Activated CD4-positive, alpha-beta T cell treated with anti-CD3 and anti-CD28 coated beads, Interleukin-2, amount 50 U/mL, for 16 hours (primary cell): ENCODE results near the gene IL17RA.
"Not testable (repeated sequence)": the region's sequence is repeated elsewhere in the genome, so short reads cannot be mapped to it uniquely, and the experiment has no call there.

Experiments used
- DNase-seq: peaks from one replicate; pipeline ENCODE4 v3.0.0-alpha.2; 2020

The IL17RA gene

GRCh38 chr22:17130199-17130598 lies 45.4 kb downstream of the IL17RA start:
- DNase-seq, result no peak

DNA sequence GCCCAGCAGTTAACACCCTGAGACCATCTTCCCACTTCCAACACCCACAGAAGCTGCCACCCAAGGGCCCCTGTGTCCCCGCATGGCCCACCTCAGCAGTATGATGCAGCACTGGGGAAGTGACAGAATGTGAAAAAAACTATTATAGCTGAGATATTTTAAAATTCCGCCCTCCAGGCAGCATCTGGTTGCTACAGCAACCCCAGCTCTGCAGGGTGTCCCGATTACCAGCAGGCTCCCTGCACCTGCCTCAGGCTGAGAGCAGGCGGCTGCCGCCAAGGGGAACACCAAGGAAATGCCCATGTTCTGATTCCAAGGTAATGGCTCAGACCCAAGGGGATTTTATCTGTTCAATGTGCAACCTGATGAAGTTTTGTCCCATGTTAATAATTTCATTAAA lies 46.9 kb downstream of the IL17RA start:
- DNase-seq, result no peak

- DNase-seq, result no peak
Measured at GRCh38 chr22:17132112-17132511, 47.3 kb downstream of the IL17RA start.

GRCh38 chr22:17133137-17133536 lies 48.3 kb downstream of the IL17RA start:
- no peak for DNase-seq

- DNase-seq, result no peak
Measured at GRCh38 chr22:17135153-17135760, 50.5 kb downstream of the IL17RA start.

GRCh38 chr22:17137170-17137569 lies 52.4 kb downstream of the IL17RA start:
- DNase-seq, result no peak

DNA sequence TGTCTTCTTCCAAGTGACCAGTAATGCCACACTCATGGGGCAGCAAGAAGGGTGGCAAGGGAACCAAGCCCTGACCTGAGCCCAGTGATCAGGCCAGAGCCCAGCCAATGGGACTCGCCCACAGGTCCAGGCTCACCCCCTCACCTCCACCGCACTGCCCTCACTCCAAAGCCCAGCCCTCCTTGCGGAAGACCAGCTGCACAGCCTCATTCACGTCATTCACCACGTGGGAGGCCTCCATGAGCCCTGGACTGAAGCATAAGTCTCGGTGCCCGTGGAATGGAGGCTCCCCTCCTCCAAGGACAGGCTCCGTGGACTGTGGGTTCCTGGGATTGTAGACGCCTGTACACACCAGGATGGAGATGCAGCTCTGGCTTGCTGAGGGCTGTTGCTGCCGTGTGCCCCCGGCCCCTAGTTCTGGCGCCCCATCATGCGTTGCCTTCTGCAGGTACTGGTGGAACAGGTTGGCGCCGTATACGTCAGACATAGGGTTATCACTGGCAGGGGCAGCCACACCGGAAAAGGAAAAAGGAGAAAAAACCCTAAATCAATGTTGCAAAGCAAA lies 53.1 kb downstream of the IL17RA start:
- DNase-seq, result no peak

- no peak for DNase-seq
Measured at GRCh38 chr22:17138513-17138912, 53.7 kb downstream of the IL17RA start.

DNA sequence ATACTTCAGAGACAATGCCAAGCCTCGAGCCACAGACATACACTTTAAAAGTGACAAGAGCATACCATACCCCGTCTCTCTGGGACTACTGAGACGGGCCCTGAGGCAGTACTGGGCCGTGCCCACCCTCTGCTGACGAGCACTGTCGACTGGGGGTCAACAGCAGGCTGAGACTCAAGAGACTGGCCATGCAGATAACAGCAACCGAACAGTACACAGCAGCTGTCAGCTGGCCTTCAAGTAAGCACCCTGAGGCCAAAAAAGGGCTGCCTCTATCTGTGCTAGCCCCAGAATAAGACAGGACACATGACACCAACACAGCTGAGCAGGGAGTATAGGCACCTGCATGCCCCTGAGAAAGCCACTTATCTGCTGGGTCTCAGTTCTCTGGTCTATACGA lies 55.2 kb downstream of the IL17RA start:
- DNase-seq, result no peak

- no peak for DNase-seq
Measured at GRCh38 chr22:17140826-17141766, 56.3 kb downstream of the IL17RA start.

- DNase-seq, result no peak
Measured at GRCh38 chr22:17143101-17143500, 58.3 kb downstream of the IL17RA start.

- DNase-seq, result no peak
Measured at GRCh38 chr22:17143826-17144225, 59.0 kb downstream of the IL17RA start.

DNA sequence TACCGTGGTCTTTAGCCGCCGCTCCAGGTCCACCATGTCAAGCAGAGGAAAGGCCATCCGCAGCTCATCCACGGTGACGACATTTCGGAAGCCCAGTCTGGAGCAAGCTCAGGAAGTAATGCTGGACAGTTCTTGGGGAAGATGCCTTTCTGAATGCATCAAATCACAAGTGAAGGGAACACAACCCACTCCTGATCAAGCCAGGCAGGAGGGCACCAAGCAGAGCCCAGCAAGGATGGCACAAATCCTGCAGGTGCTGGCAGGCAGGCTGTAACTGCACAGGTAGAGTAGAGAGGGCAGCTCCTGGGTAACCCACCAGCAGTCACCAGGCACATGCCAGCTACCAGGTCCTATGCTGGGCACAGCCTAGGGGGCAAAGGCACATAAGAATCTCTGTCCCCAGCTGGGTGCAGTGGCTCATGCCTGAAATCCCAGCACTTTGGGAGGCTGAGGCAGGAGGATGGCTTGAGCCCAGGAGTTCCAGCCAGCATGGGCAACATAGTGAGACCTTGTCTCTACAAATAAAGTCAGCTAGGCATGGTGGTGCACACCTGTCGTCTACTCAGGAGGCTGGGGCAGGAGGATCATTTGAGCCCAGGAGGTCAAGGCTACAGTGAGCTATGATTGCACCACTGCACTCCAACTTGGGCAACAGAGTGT lies 60.4 kb downstream of the IL17RA start:
- DNase-seq, result no peak

GRCh38 chr22:17147458-17147857 lies 62.7 kb downstream of the IL17RA start:
- DNase-seq, result not testable (repeated sequence)

- DNase-seq, result no peak
Measured at GRCh38 chr22:17149076-17149815, 64.4 kb downstream of the IL17RA start.

GRCh38 chr22:17152340-17152739 lies 67.5 kb downstream of the IL17RA start:
- no peak for DNase-seq

- no peak for DNase-seq
Measured at GRCh38 chr22:17152971-17153370, 68.2 kb downstream of the IL17RA start.

DNA sequence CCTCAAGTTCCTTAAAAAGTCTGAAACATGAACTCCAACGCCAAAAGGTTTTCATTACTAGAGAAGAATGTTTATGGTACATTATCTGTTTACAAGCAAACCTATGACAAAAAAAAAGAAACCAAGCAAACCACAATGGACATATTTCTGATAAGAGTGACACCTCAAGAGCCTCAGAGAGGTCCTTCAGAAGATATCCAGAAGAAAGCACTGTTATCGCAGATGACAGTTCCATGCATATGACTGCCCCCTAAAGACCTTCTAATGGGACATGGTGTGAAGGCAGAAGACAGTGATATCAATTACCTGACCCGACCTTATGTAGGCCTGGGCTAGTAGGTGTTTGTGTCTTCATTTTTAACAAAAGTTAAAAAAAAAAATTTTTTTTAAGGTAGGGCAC lies 71.1 kb downstream of the IL17RA start:
- no peak for DNase-seq

- no peak for DNase-seq
Measured at GRCh38 chr22:17157714-17158113, 72.9 kb downstream of the IL17RA start.

- DNase-seq, result no peak
Measured at GRCh38 chr22:17158176-17158567, 73.4 kb downstream of the IL17RA start.

- peak; percentile 89 for DNase-seq
Measured at GRCh38 chr22:17158568-17159503, 74.0 kb downstream of the IL17RA start, which contains the start of gene HDHD5. TSS of gene HDHD5 (minus strand) at chr22:17159277. CDS start at chr22:17159251, 26 bp downstream.
